ENCODE measurements around the gene ZNF483.

Gene ZNF483

GRCh38 chr9:111582888-111583287 is 57.9 kb downstream of the ZNF483 start:
- Histone ChIP-seq H3K36me3 (ENCODE audit: control insufficient read depth in 5 of 5, insufficient read depth in 5 of 5, low read length in 5 of 5) (peaks cover 46 to 80% (median 75%) of the 10 kb centered on the region in 5 donors), H3K27ac (ENCODE audit: low read depth, low read length) (peak overlapping the region; percentile 23), H3K9me3 (ENCODE audit: control insufficient read depth in 5 of 5, low read length in 5 of 5) (no peaks in the 10 kb centered on the region), H3K4me3 (ENCODE audit: low read depth in 1 of 5, low read length in 5 of 5) (no peak overlapping the region), H3K4me1 (ENCODE audit: control insufficient read depth in 5 of 5, insufficient read depth in 5 of 5, low read length in 5 of 5) (no peaks in the 10 kb centered on the region), H3K27me3 (ENCODE audit: control insufficient read depth in 5 of 5, insufficient read depth in 4 of 5, low read length in 5 of 5) (no peaks in the 10 kb centered on the region), H3K9ac (ENCODE audit: low read length in 5 of 5) (no peak overlapping the region)

GRCh38 chr9:111586378-111586777 is 61.4 kb downstream of the ZNF483 start:
- Histone ChIP-seq H3K9me3 (ENCODE audit: control insufficient read depth in 5 of 5, low read length in 5 of 5) (no peaks in the 10 kb centered on the region), H3K4me3 (ENCODE audit: low read depth in 1 of 5, low read length in 5 of 5) (no peak overlapping the region), H3K27ac (ENCODE audit: low read depth, low read length) (no peak overlapping the region), H3K27me3 (ENCODE audit: control insufficient read depth in 5 of 5, insufficient read depth in 4 of 5, low read length in 5 of 5) (no peaks in the 10 kb centered on the region), H3K9ac (ENCODE audit: low read length in 5 of 5) (no peak overlapping the region), H3K4me1 (ENCODE audit: control insufficient read depth in 5 of 5, insufficient read depth in 5 of 5, low read length in 5 of 5) (peaks cover 0 to 7% (median 0%) of the 10 kb centered on the region in 5 donors), H3K36me3 (ENCODE audit: control insufficient read depth in 5 of 5, insufficient read depth in 5 of 5, low read length in 5 of 5) (peaks cover 26 to 56% (median 44%) of the 10 kb centered on the region in 5 donors)

DNA sequence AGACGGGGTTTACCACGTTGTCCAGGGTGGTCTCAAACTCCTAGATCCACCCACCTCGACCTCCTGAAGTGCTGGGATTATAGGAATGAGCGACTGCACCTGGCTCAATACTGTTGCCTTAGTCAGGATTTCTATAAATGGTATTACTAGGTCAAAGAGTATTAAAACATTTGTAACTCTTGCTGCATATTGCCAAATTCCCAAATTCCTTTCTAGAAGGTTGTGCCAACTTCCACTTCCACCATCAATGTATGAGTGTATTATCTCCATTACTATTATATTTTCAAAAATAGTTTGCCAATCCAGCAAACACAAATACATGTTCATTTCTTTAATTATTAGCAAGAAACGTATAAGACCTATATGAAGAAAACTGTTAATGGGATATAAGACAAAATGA is 63.9 kb downstream of the ZNF483 start:
- no peak overlapping the region for H3K4me3 ChIP-seq (ENCODE audit: low read depth in 1 of 5, low read length in 5 of 5)
- peaks cover 22 to 47% (median 41%) of the 10 kb centered on the region in 5 donors for H3K36me3 ChIP-seq (ENCODE audit: control insufficient read depth in 5 of 5, insufficient read depth in 5 of 5, low read length in 5 of 5)
- no peak overlapping the region for H3K9ac ChIP-seq (ENCODE audit: low read length in 5 of 5)
- no peaks in the 10 kb centered on the region for H3K9me3 ChIP-seq (ENCODE audit: control insufficient read depth in 5 of 5, low read length in 5 of 5)
- H3K27me3 ChIP-seq (ENCODE audit: control insufficient read depth in 5 of 5, insufficient read depth in 4 of 5, low read length in 5 of 5): no peaks in the 10 kb centered on the region
- H3K27ac ChIP-seq (ENCODE audit: low read depth, low read length): peak overlapping the region; percentile 40
- H3K4me1 ChIP-seq (ENCODE audit: control insufficient read depth in 5 of 5, insufficient read depth in 5 of 5, low read length in 5 of 5): peaks cover 0 to 7% (median 0%) of the 10 kb centered on the region in 5 donors

DNA sequence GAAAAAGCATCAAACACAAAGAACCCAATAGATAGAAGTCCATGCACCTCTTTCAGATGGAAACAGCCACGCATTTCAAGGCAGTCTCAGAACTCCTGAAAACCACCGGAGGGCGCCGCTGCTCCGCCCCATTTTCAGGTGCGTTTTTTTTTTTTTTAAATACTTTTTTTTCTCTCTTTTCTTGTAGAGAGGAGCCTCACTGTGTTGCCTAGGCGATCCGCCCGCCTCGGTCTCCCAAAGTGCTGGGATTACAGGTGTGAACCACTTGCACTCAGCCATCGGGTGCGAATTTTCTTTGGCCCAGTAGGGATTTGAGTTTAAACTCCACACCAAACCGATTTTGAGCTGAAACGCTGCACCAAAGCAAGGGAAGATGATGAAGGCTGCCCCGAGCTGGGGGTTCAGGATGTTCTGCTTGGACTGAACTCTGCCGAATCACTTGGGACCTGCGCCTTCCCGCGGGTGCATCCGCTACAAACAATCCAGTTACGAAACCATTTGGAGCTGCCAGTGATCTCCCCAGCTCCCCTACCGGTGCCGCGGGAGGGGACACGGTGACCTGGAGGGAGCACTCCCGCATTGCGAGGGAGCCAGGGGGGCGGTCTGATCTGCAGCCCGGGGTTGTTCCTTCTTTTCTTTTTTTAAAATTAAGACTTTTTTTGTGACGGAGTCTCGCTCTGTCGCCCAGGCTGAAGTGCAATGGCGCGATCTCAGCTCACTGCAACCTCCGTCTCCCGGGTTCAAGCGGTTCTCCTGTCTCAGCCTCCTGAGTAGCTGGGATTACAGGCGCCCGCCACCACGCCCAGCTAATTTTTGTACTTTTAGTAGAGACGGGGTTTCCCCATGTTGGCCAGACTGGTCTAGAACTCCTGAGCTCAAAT is 73.1 kb downstream of the ZNF483 start:
- H3K9ac ChIP-seq (ENCODE audit: low read length in 5 of 5): peak overlapping the region; percentile 56 to 88 (median 76)
- peaks cover 0 to 24% (median 14%) of the 10 kb centered on the region in 5 donors for H3K4me1 ChIP-seq (ENCODE audit: control insufficient read depth in 5 of 5, insufficient read depth in 5 of 5, low read length in 5 of 5)
- H3K27me3 ChIP-seq (ENCODE audit: control insufficient read depth in 5 of 5, insufficient read depth in 4 of 5, low read length in 5 of 5): no peaks in the 10 kb centered on the region
- H3K36me3 ChIP-seq (ENCODE audit: control insufficient read depth in 5 of 5, insufficient read depth in 5 of 5, low read length in 5 of 5): peaks cover 17 to 30% (median 24%) of the 10 kb centered on the region in 5 donors
- no peaks in the 10 kb centered on the region for H3K9me3 ChIP-seq (ENCODE audit: control insufficient read depth in 5 of 5, low read length in 5 of 5)
- peak overlapping the region; percentile 83 to 89 (median 87) for H3K4me3 ChIP-seq (ENCODE audit: low read depth in 1 of 5, low read length in 5 of 5)
- peak overlapping the region; percentile 95 for H3K27ac ChIP-seq (ENCODE audit: low read depth, low read length)

DNA sequence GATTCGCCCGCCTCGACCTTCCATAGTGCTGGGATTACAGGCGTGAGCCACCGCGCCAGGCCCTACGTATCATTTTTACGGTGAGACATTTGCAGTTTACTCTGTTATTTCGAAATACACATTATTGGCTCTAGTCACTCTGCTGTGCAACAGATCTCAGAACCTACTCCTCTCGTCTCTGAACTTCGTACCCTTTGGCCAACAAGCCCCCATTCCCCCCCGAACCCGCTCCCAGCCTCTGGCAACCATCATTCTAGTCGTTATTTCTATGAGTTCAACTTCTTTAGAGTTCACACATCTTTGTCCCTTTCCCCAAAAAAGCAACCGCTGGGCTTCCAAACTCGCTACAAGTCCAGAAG is 73.7 kb downstream of the ZNF483 start:
- H3K27me3 ChIP-seq (ENCODE audit: control insufficient read depth in 5 of 5, insufficient read depth in 4 of 5, low read length in 5 of 5): no peaks in the 10 kb centered on the region
- peak overlapping the region; percentile 83 to 89 (median 87) for H3K4me3 ChIP-seq (ENCODE audit: low read depth in 1 of 5, low read length in 5 of 5)
- peak overlapping the region; percentile 95 for H3K27ac ChIP-seq (ENCODE audit: low read depth, low read length)
- H3K9ac ChIP-seq (ENCODE audit: low read length in 5 of 5): peak overlapping the region; percentile 66 to 88 (median 76)
- peaks cover 14 to 26% (median 18%) of the 10 kb centered on the region in 5 donors for H3K36me3 ChIP-seq (ENCODE audit: control insufficient read depth in 5 of 5, insufficient read depth in 5 of 5, low read length in 5 of 5)
- H3K9me3 ChIP-seq (ENCODE audit: control insufficient read depth in 5 of 5, low read length in 5 of 5): no peaks in the 10 kb centered on the region
- peaks cover 0 to 24% (median 14%) of the 10 kb centered on the region in 5 donors for H3K4me1 ChIP-seq (ENCODE audit: control insufficient read depth in 5 of 5, insufficient read depth in 5 of 5, low read length in 5 of 5)

DNA sequence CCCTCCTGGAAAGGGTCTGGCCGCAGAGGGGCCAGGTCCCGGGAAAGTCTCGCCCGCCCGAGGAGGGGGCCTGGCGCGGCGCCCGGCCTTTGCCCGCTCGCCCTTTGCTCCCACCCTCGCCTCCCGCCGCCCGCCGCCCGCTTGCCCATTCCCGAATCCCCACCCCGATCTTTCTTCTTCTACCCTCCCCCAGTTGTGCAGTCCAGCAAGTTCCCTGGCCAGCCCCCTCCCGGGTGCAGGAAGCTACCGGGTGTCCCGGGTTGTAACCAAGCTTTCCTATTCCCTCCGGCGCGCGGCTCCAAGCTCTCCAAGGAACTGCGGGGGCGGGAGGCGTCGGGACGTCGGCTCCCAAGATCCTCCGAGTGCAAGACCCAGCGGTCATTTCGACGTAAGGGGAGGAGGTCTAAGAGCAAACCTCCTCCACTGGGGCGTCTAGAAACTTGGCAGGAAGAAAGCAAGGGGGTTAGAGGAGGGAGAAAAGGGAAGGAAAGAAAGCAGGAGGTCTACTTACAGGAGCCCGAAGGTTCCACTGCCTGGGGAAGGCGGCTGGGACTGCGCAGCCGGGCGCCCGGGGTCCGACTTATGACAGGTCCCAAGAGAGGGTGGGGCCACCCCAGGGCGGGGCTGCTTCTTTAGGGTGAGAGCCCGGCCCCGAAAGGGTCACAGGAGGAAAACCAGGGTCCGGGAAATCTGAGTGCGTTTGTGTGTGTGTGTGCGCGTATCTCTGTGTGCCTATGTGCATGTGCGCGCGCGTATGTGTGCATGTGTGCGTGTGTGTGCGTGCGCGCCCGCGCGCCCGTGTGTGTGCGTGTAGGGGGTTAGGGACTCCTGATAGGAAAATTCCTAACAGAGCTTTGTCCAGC is 74.3 kb downstream of the ZNF483 start, which contains the start of gene PTGR1:
Gene PTGR1, minus strand, starts transcription at position 556 of the 863 bp plus-strand sequence. CDS start 2,225 bp downstream, outside the sequence.
- H3K9ac ChIP-seq (ENCODE audit: low read length in 5 of 5): peak within 1 kb of the TSS; percentile 73 to 88 (median 76)
- peaks cover 12 to 21% (median 14%) of the 10 kb centered on the region in 5 donors for H3K36me3 ChIP-seq (ENCODE audit: control insufficient read depth in 5 of 5, insufficient read depth in 5 of 5, low read length in 5 of 5)
- H3K4me1 ChIP-seq (ENCODE audit: control insufficient read depth in 5 of 5, insufficient read depth in 5 of 5, low read length in 5 of 5): peaks cover 0 to 24% (median 13%) of the 10 kb centered on the region in 5 donors
- H3K27ac ChIP-seq (ENCODE audit: low read depth, low read length): peak within 1 kb of the TSS; percentile 95
- H3K4me3 ChIP-seq (ENCODE audit: low read depth in 1 of 5, low read length in 5 of 5): peak within 1 kb of the TSS; percentile 83 to 89 (median 87)
- no peaks in the 10 kb centered on the region for H3K27me3 ChIP-seq (ENCODE audit: control insufficient read depth in 5 of 5, insufficient read depth in 4 of 5, low read length in 5 of 5)
- H3K9me3 ChIP-seq (ENCODE audit: control insufficient read depth in 5 of 5, low read length in 5 of 5): no peaks in the 10 kb centered on the region

DNA sequence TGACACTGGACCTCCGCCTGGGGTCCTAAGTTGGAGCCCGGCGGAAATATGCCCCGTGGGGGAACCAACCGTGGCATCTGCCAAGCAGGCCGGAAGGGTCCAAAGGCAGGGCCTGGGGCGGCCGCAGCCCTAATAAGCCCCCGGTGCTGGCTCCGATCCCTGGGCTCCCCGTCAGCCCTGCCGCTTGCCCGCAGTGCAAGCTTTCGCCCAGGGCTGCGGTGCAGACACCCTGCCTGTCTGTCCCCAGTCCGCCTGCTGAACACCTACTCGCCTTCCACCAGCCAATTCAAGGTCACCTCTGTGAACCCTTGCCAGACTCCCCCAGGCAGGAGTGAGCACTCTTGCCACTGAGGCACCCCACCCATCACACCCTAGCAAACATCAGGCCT is 75.0 kb downstream of the ZNF483 start:
- Histone ChIP-seq H3K27me3 (ENCODE audit: control insufficient read depth in 5 of 5, insufficient read depth in 4 of 5, low read length in 5 of 5) (no peaks in the 10 kb centered on the region), H3K4me1 (ENCODE audit: control insufficient read depth in 5 of 5, insufficient read depth in 5 of 5, low read length in 5 of 5) (peaks cover 0 to 24% (median 12%) of the 10 kb centered on the region in 5 donors), H3K27ac (ENCODE audit: low read depth, low read length) (peak overlapping the region; percentile 95), H3K9me3 (ENCODE audit: control insufficient read depth in 5 of 5, low read length in 5 of 5) (no peaks in the 10 kb centered on the region), H3K9ac (ENCODE audit: low read length in 5 of 5) (peak overlapping the region in 4 of 5 donors; percentile 75 to 88 (median 79)), H3K36me3 (ENCODE audit: control insufficient read depth in 5 of 5, insufficient read depth in 5 of 5, low read length in 5 of 5) (peaks cover 11 to 20% (median 14%) of the 10 kb centered on the region in 5 donors), H3K4me3 (ENCODE audit: low read depth in 1 of 5, low read length in 5 of 5) (peak overlapping the region; percentile 82 to 89 (median 87))

- no peak overlapping the region for H3K4me3 ChIP-seq (ENCODE audit: low read depth in 1 of 5, low read length in 5 of 5)
- no peaks in the 10 kb centered on the region for H3K27me3 ChIP-seq (ENCODE audit: control insufficient read depth in 5 of 5, insufficient read depth in 4 of 5, low read length in 5 of 5)
- no peak overlapping the region for H3K9ac ChIP-seq (ENCODE audit: low read length in 5 of 5)
- H3K9me3 ChIP-seq (ENCODE audit: control insufficient read depth in 5 of 5, low read length in 5 of 5): no peaks in the 10 kb centered on the region
- H3K36me3 ChIP-seq (ENCODE audit: control insufficient read depth in 5 of 5, insufficient read depth in 5 of 5, low read length in 5 of 5): peaks cover 0 to 8% (median 5%) of the 10 kb centered on the region in 5 donors
- no peak overlapping the region for H3K27ac ChIP-seq (ENCODE audit: low read depth, low read length)
- peaks cover 0 to 24% (median 12%) of the 10 kb centered on the region in 5 donors for H3K4me1 ChIP-seq (ENCODE audit: control insufficient read depth in 5 of 5, insufficient read depth in 5 of 5, low read length in 5 of 5)
Measured at GRCh38 chr9:111601237-111602018, 76.4 kb downstream of the ZNF483 start.

GRCh38 chr9:111603041-111603440 is 78.1 kb downstream of the ZNF483 start:
- H3K4me3 ChIP-seq (ENCODE audit: low read depth in 1 of 5, low read length in 5 of 5): no peak overlapping the region
- no peak overlapping the region for H3K9ac ChIP-seq (ENCODE audit: low read length in 5 of 5)
- H3K9me3 ChIP-seq (ENCODE audit: control insufficient read depth in 5 of 5, low read length in 5 of 5): no peaks in the 10 kb centered on the region
- H3K27me3 ChIP-seq (ENCODE audit: control insufficient read depth in 5 of 5, insufficient read depth in 4 of 5, low read length in 5 of 5): no peaks in the 10 kb centered on the region
- H3K4me1 ChIP-seq (ENCODE audit: control insufficient read depth in 5 of 5, insufficient read depth in 5 of 5, low read length in 5 of 5): peaks cover 0 to 15% (median 8%) of the 10 kb centered on the region in 5 donors
- H3K27ac ChIP-seq (ENCODE audit: low read depth, low read length): no peak overlapping the region
- no peaks in the 10 kb centered on the region for H3K36me3 ChIP-seq (ENCODE audit: control insufficient read depth in 5 of 5, insufficient read depth in 5 of 5, low read length in 5 of 5)
